Fibroblast of skin of left quadriceps (primary cell): ENCODE results near the gene ID1.
"Not testable (repeated sequence)": the region's sequence is repeated elsewhere in the genome, so short reads cannot be mapped to it uniquely, and the experiment has no call there.

Experiments
- DNase-seq, 2 experiments: peaks; one replicate each; pipeline ENCODE4 v3.0.0-alpha.2; 2013; ENCODE audit warnings: low read depth in 2 of 2

ID1 gene

DNA sequence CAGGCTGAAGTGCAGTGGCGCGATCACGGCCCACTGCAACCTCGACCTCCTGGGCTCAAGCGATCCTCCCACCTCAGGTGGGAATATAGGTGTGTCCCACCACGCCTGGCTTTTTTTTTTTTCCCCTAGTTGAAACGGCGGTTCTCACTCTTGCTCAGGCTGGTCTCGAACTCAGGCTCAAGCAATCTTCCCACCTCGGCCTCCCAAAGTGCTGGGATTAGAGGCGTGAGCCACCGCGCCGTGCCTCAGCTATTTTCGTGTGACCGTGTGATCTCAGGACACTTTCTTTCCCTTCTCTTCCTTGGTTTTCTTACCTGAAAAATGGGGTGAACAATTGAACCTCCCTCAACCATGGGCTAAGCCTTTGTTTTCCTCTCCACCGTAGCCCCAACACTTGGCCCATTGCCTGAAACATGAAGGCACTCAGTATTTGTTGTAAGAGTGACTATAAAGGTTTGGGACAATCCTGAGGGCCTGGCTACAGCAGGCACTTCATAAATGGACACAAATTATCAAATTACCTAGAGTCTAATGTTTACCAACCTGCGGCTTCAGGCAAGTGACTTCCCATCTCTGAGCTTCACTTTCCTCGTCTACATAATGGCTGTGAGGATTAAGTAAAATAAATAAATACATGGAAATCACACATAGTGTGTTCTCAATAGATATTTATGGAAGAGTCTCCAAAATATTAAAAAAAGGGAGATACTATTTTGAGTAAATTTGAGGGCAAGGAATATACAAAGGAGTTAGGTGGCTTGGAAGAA, 31.4 kb upstream of the ID1 start:
- DNase-seq = no peak

GRCh38 chr20:31574986-31575385, 30.1 kb upstream of the ID1 start:
- not testable (repeated sequence) for DNase-seq

- DNase-seq = no peak
Measured at GRCh38 chr20:31576751-31577150, 28.3 kb upstream of the ID1 start.

GRCh38 chr20:31577194-31577593, 27.9 kb upstream of the ID1 start:
- no peak for DNase-seq

DNA sequence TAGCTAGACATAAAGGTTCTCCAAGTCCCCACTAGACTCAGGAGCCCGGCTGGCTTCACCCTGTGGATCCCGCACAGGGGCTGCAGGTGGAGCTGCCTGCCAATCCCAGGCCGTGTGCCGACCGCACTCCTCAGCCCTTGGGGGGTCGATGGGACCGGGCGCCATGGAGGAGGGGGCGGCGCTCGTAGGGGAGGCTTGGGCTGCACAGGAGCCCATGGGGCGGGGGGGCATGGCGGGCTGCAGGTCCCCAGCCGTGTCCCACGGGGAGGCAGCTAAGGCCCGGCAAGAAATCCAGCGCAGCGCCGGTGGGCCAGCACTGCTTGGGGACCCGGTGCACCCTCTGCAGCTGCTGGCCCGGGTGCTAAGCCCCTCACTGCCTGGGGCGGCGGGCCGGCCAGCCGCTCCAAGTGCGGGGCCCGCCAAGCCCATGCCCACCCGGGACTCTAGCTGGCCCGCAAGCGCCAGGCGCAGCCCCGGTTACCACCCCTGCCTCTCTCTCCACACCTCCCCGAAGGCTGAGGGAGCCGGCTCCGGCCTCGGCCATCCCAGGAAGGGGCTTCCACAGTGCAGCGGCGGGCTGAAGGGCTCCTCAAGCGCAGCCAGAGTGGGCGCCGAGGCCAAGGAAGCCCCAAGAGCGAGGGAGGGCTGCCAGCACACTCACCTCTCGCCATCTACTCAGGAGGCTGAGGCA, 26.5 kb upstream of the ID1 start:
- no peak for DNase-seq

- no peak for DNase-seq
Measured at GRCh38 chr20:31579245-31579644, 25.8 kb upstream of the ID1 start.

GRCh38 chr20:31579941-31580651, 25.0 kb upstream of the ID1 start:
- DNase-seq = not testable (repeated sequence)

DNA sequence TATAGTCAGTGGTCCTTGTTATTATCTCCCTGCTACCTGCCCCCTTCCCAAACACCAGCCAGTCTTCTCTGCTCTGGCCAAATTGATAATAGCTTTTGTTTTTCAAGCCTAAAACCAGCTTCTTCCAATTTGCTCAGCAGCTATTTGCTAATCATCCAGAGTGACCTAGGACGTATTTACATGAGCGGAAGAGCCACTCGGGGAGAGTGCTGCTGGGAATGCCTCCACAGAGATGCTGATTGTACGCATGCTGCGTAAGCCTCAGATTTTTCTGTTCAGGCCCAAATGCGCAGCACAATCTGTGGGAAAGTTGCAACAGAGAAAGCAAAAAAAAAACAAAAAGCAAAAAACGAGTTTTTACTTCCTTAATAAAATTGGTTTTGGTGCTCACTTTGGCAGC, 24.4 kb upstream of the ID1 start:
- no peak for DNase-seq

GRCh38 chr20:31581391-31581790, 23.7 kb upstream of the ID1 start:
- no peak for DNase-seq

- no peak for DNase-seq
Measured at GRCh38 chr20:31587545-31588389, 17.3 kb upstream of the ID1 start.

DNA sequence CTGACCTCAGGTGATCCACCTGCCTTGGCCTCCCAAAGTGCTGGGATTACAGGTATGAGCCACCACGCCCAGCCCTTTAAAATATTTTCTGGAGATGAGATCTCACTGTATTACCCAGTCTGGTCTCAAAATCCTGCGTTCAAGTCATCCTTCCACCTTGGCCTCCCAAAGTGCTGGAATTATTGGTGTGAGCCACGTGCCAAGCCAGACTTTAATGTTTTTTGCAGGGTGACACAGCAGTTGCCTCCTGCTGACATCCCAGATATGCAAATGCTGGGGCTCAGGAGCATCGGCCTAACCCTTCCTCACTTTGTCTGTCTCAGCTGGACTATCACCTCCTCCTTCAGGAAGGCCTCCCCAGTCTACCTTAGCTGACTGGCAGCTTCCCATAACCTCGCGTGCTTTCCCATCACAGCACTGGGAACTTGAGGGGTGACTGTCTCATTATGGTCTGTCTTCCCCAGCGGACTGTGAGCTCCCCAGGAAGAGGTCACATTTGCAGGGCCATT, 14.3 kb upstream of the ID1 start:
- no peak for DNase-seq

DNA sequence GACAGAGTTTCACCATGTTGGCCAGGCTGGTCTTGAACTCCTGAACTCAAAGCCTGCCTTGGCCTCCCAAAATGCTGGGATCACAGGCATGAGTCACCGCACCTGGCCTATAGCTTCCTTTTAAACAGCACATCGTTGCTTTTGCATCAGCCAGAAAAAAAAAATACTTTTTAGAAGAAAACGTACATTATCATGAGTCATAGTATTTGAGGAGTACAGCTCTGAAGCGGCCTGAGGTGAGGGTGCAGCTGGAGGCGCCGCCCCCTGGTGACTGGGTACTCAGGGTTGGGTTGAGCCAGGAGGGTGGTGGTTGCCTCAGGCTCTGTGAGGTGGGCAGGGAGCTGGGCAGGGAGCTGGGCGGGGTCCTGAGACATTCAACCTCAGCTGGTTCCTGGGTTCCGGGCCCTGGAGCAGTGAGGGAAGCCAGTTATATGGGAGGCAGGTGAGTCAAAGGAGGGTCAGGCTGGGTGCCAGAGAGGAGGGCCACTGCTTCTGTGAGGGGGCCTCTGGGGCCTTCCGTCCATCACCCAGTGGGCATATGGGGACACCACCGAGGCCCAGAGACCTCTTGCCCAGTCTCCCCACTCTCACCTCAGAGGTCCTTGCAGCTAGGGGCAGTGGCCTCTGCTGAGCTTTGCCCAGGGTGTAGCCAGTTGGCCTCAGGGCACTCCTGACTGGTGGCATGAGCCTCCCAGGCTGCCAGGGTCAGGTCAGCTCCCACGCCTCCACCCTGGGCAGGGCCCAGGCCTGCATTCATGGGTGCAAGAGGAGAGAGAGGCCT, 11.7 kb upstream of the ID1 start:
- DNase-seq = no peak

GRCh38 chr20:31594002-31594557, 11.0 kb upstream of the ID1 start:
- no peak for DNase-seq

DNA sequence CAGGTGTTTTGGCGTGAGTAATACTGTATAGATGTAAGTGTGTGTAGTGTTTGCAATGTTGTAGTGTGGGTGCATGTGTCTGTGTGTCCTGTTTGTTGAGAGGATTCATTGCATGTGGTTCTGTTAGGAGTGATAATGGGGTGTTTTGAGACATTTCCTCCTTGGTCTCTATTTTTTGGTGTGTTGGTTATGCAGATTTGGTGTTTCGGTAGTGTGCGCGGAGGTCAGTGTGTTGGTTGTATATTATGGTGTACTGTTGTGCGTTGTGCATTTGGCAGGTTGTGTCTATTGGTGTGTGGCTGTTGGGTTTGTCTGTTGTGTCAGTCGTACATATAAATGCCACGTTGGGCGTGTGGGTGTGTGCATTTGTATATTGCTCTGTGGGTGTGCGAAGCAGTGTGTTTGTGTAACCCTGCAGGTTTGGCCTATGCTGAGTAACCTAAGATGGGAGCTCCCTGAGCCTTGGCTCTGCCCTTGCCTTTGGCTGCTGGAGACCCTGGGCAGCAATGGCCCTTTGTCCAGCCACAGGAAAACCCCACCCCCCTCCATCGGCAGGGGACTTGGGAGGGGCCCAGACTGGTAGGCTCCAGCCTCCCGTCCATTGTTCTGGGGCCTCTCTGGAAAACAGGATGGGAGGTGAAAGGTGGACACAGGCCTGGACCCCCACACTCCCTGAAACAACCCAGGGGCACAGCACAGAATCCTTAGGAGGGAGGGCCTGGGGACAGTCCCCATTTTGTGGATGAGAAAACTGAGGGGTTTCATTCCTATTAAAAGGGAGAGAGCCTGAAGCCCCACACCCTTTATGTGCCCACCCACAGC, 10.3 kb upstream of the ID1 start:
- no peak for DNase-seq

GRCh38 chr20:31595380-31595653, 9.8 kb upstream of the ID1 start:
- no peak for DNase-seq

- peak; percentile 69 to 72 for DNase-seq
Measured at GRCh38 chr20:31595654-31596411, 9.3 kb upstream of the ID1 start.

DNA sequence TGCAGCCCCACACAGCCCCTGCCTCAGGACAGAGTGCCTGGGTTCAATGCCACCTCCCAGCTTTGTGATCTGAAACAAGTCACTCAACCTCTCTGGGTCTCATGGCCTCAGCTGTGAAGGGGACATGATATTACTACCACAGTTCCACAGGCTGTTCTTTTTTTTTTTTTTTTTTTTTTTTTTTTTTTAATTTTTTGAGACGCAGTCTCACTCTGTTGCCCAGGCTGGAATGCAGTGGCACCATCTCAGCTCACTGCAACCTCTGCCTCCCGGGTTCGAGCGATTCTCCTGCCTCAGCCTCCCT, 8.7 kb upstream of the ID1 start:
- DNase-seq = not testable (repeated sequence)

GRCh38 chr20:31596831-31597480, 8.1 kb upstream of the ID1 start:
- DNase-seq = no peak

DNA sequence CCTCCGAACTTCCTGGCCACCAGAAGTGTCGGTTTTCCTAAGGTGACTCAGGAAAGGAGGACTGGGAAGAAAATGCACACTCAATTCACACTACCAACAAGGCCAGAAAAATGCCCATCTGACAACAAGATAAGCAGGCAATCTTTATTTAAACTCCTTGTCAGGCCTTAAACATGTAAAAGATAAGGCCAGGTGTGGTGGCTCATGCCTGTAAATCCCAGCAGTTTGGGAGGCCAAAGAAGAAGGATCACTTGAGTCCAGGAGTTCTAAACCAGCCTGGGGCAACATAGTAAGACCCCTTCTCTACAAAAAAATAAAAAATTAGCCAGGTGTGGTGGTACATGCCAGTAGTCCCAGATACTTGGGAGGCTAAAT, 7.6 kb upstream of the ID1 start:
- DNase-seq = no peak
